ENCODE data around the gene KBTBD2.

The KBTBD2 gene

GRCh38 chr7:32891043-32891799 is at the start of gene KBTBD2:
KBTBD2 (minus strand) TSS chr7:32891760; CDS start chr7:32879604, 12,156 bp downstream.
- in situ Hi-C loops (cut with MboI; ENCODE audit: low sequenced_read_pairs, unreplicated experiment) = no loop called here
- DNase-seq (ENCODE audit: low spot score) = peak; percentile 83
- peak; percentile 33 for TF ChIP-seq CTCF (IDR thresholded peaks at IDR 0.05; ENCODE audit: borderline replicate concordance, control extremely low read depth, extremely low read depth, insufficient read depth, missing control alignments)

- TF ChIP-seq CTCF (IDR thresholded peaks at IDR 0.05; ENCODE audit: borderline replicate concordance, control extremely low read depth, extremely low read depth, insufficient read depth, missing control alignments) = no peak
- in situ Hi-C loops (cut with MboI; ENCODE audit: low sequenced_read_pairs, unreplicated experiment) = no loop called here
- DNase-seq (ENCODE audit: low spot score) = no peak
Observed at GRCh38 chr7:32941181-32941580, 49.6 kb upstream of the KBTBD2 start.

GRCh38 chr7:32937344-32938174 is 46.0 kb upstream of the KBTBD2 start:
- in situ Hi-C loops (cut with MboI; ENCODE audit: low sequenced_read_pairs, unreplicated experiment) = no loop called here
- no peak for DNase-seq (ENCODE audit: low spot score)
- no peak for TF ChIP-seq CTCF (IDR thresholded peaks at IDR 0.05; ENCODE audit: borderline replicate concordance, control extremely low read depth, extremely low read depth, insufficient read depth, missing control alignments)

- no peak for DNase-seq (ENCODE audit: low spot score)
- in situ Hi-C loops (cut with MboI; ENCODE audit: low sequenced_read_pairs, unreplicated experiment) = no loop called here
- no peak for TF ChIP-seq CTCF (IDR thresholded peaks at IDR 0.05; ENCODE audit: borderline replicate concordance, control extremely low read depth, extremely low read depth, insufficient read depth, missing control alignments)
Observed at GRCh38 chr7:32936689-32937088, 45.1 kb upstream of the KBTBD2 start.

GRCh38 chr7:32935558-32935957 is 44.0 kb upstream of the KBTBD2 start:
- TF ChIP-seq CTCF (IDR thresholded peaks at IDR 0.05; ENCODE audit: borderline replicate concordance, control extremely low read depth, extremely low read depth, insufficient read depth, missing control alignments) = no peak
- DNase-seq (ENCODE audit: low spot score) = no peak
- in situ Hi-C loops (cut with MboI; ENCODE audit: low sequenced_read_pairs, unreplicated experiment) = no loop called here

GRCh38 chr7:32930378-32930777 is 38.8 kb upstream of the KBTBD2 start:
- in situ Hi-C loops (cut with MboI; ENCODE audit: low sequenced_read_pairs, unreplicated experiment) = no loop called here
- TF ChIP-seq CTCF (IDR thresholded peaks at IDR 0.05; ENCODE audit: borderline replicate concordance, control extremely low read depth, extremely low read depth, insufficient read depth, missing control alignments) = no peak
- DNase-seq (ENCODE audit: low spot score) = no peak
